GM12865 (cell line): ENCODE data around the gene CCR2.

ENCODE experiments used
- DNase-seq: peaks from one replicate; pipeline ENCODE4 v3.0.0; 2010; ENCODE audit warnings: low read depth
- H3K4me3 ChIP-seq: 2 replicates; pipeline ENCODE4 v1.5.1; 2011; ENCODE audit warnings: mild to moderate bottlenecking, low read depth, low read length, control low read depth
- TF ChIP-seq, protein P1 (sequence below): IDR thresholded peaks from 2 replicates; pipeline ENCODE4 v1.5.1; 2011; ENCODE audit warnings: low read length, control low read depth, low read depth, inconsistent platforms; ENCODE audit not compliant: insufficient read depth; ENCODE audit errors: missing control alignments

The CCR2 gene

GRCh38 chr3:46369151-46369550, 15.2 kb downstream of the CCR2 start:
- TF ChIP-seq, protein P1, sequence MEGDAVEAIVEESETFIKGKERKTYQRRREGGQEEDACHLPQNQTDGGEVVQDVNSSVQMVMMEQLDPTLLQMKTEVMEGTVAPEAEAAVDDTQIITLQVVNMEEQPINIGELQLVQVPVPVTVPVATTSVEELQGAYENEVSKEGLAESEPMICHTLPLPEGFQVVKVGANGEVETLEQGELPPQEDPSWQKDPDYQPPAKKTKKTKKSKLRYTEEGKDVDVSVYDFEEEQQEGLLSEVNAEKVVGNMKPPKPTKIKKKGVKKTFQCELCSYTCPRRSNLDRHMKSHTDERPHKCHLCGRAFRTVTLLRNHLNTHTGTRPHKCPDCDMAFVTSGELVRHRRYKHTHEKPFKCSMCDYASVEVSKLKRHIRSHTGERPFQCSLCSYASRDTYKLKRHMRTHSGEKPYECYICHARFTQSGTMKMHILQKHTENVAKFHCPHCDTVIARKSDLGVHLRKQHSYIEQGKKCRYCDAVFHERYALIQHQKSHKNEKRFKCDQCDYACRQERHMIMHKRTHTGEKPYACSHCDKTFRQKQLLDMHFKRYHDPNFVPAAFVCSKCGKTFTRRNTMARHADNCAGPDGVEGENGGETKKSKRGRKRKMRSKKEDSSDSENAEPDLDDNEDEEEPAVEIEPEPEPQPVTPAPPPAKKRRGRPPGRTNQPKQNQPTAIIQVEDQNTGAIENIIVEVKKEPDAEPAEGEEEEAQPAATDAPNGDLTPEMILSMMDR: no peak
- H3K4me3 ChIP-seq: no peak overlapping the region
- DNase-seq: no peak

DNA sequence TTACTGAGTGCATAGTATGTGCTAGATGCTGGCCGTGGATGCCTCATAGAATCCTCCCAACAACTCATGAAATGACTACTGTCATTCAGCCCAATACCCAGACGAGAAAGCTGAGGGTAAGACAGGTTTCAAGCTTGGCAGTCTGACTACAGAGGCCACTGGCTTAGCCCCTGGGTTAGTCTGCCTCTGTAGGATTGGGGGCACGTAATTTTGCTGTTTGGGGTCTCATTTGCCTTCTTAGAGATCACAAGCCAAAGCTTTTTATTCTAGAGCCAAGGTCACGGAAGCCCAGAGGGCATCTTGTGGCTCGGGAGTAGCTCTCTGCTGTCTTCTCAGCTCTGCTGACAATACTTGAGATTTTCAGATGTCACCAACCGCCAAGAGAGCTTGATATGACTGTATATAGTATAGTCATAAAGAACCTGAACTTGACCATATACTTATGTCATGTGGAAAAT, 15.8 kb downstream of the CCR2 start:
- peak; percentile 75 for DNase-seq
- TF ChIP-seq, protein P1: no peak
- no peak overlapping the region for H3K4me3 ChIP-seq

DNA sequence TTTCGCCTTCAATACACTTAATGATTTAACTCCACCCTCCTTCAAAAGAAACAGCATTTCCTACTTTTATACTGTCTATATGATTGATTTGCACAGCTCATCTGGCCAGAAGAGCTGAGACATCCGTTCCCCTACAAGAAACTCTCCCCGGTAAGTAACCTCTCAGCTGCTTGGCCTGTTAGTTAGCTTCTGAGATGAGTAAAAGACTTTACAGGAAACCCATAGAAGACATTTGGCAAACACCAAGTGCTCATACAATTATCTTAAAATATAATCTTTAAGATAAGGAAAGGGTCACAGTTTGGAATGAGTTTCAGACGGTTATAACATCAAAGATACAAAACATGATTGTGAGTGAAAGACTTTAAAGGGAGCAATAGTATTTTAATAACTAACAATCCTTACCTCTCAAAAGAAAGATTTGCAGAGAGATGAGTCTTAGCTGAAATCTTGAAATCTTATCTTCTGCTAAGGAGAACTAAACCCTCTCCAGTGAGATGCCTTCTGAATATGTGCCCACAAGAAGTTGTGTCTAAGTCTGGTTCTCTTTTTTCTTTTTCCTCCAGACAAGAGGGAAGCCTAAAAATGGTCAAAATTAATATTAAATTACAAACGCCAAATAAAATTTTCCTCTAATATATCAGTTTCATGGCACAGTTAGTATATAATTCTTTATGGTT, 17.1 kb downstream of the CCR2 start, which contains the start of gene CCR5:
CCR5 (plus strand) TSS at position 108 of the 680 bp plus-strand sequence. CDS start 1,957 bp downstream, outside the sequence.
- DNase-seq: peak; percentile 71

DNA sequence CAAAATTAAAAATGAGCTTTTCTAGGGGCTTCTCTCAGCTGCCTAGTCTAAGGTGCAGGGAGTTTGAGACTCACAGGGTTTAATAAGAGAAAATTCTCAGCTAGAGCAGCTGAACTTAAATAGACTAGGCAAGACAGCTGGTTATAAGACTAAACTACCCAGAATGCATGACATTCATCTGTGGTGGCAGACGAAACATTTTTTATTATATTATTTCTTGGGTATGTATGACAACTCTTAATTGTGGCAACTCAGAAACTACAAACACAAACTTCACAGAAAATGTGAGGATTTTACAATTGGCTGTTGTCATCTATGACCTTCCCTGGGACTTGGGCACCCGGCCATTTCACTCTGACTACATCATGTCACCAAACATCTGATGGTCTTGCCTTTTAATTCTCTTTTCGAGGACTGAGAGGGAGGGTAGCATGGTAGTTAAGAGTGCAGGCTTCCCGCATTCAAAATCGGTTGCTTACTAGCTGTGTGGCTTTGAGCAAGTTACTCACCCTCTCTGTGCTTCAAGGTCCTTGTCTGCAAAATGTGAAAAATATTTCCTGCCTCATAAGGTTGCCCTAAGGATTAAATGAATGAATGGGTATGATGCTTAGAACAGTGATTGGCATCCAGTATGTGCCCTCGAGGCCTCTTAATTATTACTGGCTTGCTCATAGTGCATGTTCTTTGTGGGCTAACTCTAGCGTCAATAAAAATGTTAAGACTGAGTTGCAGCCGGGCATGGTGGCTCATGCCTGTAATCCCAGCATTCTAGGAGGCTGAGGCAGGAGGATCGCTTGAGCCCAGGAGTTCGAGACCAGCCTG, 17.8 kb downstream of the CCR2 start:
- no peak overlapping the region for H3K4me3 ChIP-seq
- no peak for DNase-seq
- TF ChIP-seq, protein P1: no peak

More for the DNA sequence above, 17.1 kb downstream of the CCR2 start, which contains the start of gene CCR5:
- no peak within 1 kb of the TSS for H3K4me3 ChIP-seq
- TF ChIP-seq, protein P1: no peak

DNA sequence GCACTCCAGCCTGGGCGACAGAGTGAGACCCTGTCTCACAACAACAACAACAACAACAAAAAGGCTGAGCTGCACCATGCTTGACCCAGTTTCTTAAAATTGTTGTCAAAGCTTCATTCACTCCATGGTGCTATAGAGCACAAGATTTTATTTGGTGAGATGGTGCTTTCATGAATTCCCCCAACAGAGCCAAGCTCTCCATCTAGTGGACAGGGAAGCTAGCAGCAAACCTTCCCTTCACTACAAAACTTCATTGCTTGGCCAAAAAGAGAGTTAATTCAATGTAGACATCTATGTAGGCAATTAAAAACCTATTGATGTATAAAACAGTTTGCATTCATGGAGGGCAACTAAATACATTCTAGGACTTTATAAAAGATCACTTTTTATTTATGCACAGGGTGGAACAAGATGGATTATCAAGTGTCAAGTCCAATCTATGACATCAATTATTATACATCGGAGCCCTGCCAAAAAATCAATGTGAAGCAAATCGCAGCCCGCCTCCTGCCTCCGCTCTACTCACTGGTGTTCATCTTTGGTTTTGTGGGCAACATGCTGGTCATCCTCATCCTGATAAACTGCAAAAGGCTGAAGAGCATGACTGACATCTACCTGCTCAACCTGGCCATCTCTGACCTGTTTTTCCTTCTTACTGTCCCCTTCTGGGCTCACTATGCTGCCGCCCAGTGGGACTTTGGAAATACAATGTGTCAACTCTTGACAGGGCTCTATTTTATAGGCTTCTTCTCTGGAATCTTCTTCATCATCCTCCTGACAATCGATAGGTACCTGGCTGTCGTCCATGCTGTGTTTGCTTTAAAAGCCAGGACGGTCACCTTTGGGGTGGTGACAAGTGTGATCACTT, 18.8 kb downstream of the CCR2 start:
- H3K4me3 ChIP-seq: no peak overlapping the region
- DNase-seq: peak; percentile 57
- TF ChIP-seq, protein P1: peak; percentile 71

DNA sequence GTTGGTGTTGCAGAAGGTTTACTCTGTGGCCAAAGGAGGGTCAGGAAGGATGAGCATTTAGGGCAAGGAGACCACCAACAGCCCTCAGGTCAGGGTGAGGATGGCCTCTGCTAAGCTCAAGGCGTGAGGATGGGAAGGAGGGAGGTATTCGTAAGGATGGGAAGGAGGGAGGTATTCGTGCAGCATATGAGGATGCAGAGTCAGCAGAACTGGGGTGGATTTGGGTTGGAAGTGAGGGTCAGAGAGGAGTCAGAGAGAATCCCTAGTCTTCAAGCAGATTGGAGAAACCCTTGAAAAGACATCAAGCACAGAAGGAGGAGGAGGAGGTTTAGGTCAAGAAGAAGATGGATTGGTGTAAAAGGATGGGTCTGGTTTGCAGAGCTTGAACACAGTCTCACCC, 20.8 kb downstream of the CCR2 start:
- H3K4me3 ChIP-seq: no peak overlapping the region
- TF ChIP-seq, protein P1: no peak
- DNase-seq: no peak
